Esophagus squamous epithelium (tissue), 4 donors: ENCODE measurements around the gene ACTN4.

Experiments used
- POLR2A ChIP-seq, 4 donors: fragments of 450-650 bp; IDR thresholded peaks; one replicate each; pipeline ENCODE4 v1.6.1; 2017; ENCODE audit warnings: antibody characterized with exemption in 4 of 4, mild to moderate bottlenecking in 4 of 4, moderate library complexity in 3 of 4
- TF ChIP-seq, protein P1 (sequence below), 6 experiments: fragments of 450-650 bp in 4 of 6; fragments of 200-600 bp in 2 of 6; sonication (generic) in 2 of 6; IDR thresholded peaks; one replicate each; pipeline ENCODE4 v1.5.1; 2016 to 2019; ENCODE audit warnings: antibody characterized with exemption in 6 of 6, mild to moderate bottlenecking in 4 of 6, moderate library complexity in 4 of 6

- TF ChIP-seq, protein P1, sequence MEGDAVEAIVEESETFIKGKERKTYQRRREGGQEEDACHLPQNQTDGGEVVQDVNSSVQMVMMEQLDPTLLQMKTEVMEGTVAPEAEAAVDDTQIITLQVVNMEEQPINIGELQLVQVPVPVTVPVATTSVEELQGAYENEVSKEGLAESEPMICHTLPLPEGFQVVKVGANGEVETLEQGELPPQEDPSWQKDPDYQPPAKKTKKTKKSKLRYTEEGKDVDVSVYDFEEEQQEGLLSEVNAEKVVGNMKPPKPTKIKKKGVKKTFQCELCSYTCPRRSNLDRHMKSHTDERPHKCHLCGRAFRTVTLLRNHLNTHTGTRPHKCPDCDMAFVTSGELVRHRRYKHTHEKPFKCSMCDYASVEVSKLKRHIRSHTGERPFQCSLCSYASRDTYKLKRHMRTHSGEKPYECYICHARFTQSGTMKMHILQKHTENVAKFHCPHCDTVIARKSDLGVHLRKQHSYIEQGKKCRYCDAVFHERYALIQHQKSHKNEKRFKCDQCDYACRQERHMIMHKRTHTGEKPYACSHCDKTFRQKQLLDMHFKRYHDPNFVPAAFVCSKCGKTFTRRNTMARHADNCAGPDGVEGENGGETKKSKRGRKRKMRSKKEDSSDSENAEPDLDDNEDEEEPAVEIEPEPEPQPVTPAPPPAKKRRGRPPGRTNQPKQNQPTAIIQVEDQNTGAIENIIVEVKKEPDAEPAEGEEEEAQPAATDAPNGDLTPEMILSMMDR (IDR thresholded peaks at IDR 0.05), result peak in 1 of 6 experiments; percentile 6
- peak in 1 of 4 donors; percentile 53 for TF ChIP-seq POLR2A (IDR thresholded peaks at IDR 0.05)
Measured at GRCh38 chr19:38649305-38650171, 2.1 kb downstream of the ACTN4 start.
